ENCODE measurements around the gene RASA3. TPM values are rescaled to one million over a fixed set of nuclear protein-coding genes. Genes with fewer than 3 reads are reported as not detected.

Gene RASA3
- total RNA-seq, 2 donors from 2014 or later: 10.2 to 13.2 TPM

DNA sequence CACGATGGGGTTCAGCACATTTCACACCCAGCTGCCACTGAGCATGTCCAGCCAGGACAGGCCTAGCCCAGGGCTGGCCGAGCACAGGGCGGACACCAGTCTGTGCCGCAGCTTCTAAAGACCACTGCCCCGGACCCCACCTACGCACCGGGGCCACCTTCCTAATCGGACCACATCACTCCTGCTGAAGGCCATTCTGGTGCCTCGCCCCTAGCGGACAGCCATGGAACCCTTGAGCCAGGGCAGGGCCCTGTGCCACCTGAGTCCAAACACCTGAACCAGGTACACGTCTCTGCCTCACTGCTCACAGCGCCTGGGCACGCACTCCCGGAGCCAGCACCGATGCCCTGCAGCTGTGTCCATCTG lies 150.1 kb downstream of the RASA3 start:
- TF ChIP-seq, protein P1, sequence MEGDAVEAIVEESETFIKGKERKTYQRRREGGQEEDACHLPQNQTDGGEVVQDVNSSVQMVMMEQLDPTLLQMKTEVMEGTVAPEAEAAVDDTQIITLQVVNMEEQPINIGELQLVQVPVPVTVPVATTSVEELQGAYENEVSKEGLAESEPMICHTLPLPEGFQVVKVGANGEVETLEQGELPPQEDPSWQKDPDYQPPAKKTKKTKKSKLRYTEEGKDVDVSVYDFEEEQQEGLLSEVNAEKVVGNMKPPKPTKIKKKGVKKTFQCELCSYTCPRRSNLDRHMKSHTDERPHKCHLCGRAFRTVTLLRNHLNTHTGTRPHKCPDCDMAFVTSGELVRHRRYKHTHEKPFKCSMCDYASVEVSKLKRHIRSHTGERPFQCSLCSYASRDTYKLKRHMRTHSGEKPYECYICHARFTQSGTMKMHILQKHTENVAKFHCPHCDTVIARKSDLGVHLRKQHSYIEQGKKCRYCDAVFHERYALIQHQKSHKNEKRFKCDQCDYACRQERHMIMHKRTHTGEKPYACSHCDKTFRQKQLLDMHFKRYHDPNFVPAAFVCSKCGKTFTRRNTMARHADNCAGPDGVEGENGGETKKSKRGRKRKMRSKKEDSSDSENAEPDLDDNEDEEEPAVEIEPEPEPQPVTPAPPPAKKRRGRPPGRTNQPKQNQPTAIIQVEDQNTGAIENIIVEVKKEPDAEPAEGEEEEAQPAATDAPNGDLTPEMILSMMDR (IDR thresholded peaks at IDR 0.05): no peak
- no peak overlapping the region for H3K27ac ChIP-seq

DNA sequence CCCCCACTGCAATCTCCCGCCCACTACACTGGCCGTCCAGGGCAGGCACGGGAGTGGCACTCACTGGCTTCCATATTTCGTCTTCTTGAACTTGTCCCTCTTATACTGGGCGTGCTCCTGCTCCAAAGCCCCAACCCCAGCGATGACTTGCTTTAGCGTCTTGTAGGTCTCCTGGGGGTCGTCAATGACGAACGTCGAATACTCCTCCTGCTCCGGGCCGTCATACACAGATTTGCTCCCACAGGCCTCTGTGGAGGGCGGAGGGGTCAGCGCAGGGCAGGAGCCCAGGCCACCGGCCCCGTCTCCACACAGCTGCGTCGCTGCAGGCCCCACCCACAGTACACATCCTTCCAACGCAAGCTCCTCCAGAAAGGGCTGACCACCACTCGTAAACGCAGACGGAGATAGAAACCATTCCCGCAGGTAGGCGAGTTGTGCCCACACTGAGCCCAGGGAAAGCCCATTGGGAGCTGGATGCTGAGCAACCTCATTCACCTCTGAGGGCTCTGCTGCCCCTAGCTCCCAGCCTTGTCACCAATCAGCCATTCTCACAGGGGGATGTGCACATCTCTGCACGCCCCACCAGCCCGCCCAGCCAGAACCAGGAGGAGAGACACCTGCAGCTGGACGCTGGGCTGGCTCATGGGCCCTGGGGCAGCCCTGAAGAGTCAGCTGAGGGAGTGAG lies 150.7 kb downstream of the RASA3 start:
- TF ChIP-seq, protein P1 (IDR thresholded peaks at IDR 0.05): no peak
- Histone ChIP-seq H3K36me3 (peaks cover 8% of the 10 kb centered on the region), H3K4me1 (peaks cover 0 to 6% of the 10 kb centered on the region in 2 donors), H3K4me3 (no peak overlapping the region), H3K27me3 (no peaks in the 10 kb centered on the region), H3K27ac (no peak overlapping the region), H3K9me3 (no peaks in the 10 kb centered on the region)
- no peak for DNase-seq (ENCODE audit: low spot score)

More for the DNA sequence above, 150.1 kb downstream of the RASA3 start:
- no peak overlapping the region for H3K4me3 ChIP-seq
- H3K27me3 ChIP-seq: no peaks in the 10 kb centered on the region
- H3K4me1 ChIP-seq: peaks cover 0 to 6% of the 10 kb centered on the region in 2 donors
- no peak for DNase-seq (ENCODE audit: low spot score)
- no peaks in the 10 kb centered on the region for H3K9me3 ChIP-seq
- H3K36me3 ChIP-seq: peaks cover 6% of the 10 kb centered on the region

DNA sequence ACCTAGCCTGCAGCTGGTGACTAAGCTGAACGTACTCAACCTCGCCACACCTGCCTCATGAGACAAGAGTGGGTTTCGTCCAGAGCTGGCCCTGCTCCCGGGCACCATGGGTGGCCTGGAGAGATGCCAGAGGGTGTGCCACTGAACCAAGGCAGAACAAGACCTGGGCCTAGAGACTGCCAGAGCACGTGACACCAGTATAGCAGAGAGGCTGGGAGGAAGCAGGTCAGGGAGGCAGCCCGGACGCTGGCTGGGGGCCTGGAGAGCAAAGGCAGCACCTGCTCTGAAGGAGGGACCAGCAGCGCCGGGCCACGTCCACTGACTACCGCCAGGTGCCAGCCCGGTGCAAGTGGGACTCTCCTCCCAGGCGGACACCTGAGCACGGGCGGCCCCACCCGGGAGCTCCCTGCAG lies 151.2 kb downstream of the RASA3 start:
- Histone ChIP-seq H3K9me3 (no peaks in the 10 kb centered on the region), H3K4me3 (no peak overlapping the region), H3K27ac (no peak overlapping the region), H3K27me3 (no peaks in the 10 kb centered on the region), H3K4me1 (peaks cover 0 to 6% of the 10 kb centered on the region in 2 donors), H3K36me3 (peaks cover 8% of the 10 kb centered on the region)
- TF ChIP-seq, protein P1 (IDR thresholded peaks at IDR 0.05): no peak
- no peak for DNase-seq (ENCODE audit: low spot score)

DNA sequence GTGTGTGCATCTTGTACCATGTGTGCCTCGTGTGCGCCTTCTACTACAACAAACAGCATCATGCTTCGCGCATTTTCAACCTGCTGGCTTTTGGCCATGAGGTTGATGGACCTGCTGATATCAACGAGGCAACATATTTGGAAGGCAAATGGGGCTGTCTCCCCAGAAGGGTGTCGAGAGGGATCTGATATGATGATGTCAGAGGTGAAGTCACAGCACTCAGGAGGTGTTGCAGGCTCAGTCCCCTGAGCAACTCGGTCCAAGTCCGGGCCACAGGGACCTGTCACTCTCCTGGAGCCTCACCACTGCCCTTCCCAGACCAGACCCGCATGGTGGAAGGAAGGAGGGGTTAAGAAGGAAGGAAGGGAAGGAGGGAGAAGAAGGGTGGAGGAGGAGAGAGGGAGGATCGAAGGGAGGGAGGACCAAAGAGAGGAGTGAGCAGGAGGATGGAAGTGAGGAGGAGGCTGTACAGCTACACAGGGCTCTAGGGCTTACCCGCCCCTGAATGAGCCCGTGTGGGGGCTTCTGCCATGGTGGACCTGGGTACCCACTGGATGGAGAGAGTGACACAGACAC lies 151.8 kb downstream of the RASA3 start:
- Histone ChIP-seq H3K36me3 (peaks cover 10% of the 10 kb centered on the region), H3K9me3 (no peaks in the 10 kb centered on the region), H3K27ac (no peak overlapping the region), H3K4me1 (peaks cover 0 to 6% of the 10 kb centered on the region in 2 donors), H3K4me3 (no peak overlapping the region), H3K27me3 (no peaks in the 10 kb centered on the region)
- no peak for DNase-seq (ENCODE audit: low spot score)
- TF ChIP-seq, protein P1 (IDR thresholded peaks at IDR 0.05): no peak

DNA sequence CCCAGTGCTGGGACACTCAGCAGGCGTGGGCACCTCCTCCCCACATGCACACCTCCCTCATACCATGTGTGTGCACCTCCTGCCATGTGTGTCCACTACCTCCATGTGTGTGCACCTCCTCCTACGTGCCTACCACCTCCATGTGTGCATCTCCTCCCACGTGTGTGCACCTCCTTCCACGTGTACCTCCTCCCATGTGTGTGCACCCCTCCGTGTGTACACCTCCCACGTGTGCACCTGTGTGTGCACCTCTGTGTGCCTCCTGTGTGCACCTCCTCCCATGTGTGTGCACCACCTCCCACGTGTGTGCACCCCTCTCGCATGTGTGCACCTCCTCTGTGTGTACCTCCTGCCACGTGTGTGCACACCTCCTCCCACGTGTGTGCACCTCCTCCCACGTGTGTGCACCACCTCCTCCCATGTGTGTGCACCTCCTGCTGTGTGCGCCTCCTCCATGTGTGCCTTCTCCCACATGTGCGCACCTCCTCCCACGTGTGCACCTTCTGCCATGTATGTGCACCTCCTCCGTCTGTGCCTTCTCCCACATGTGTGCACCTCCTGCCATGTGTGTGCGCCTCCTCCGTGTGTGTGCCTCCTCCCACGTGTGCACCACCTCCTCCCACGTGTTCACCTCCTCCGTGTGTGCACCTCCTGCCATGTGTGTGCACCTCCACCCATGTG lies 152.5 kb downstream of the RASA3 start:
- no peak for DNase-seq (ENCODE audit: low spot score)
- Histone ChIP-seq H3K27me3 (no peaks in the 10 kb centered on the region), H3K36me3 (peaks cover 17% of the 10 kb centered on the region), H3K4me3 (no peak overlapping the region), H3K4me1 (peaks cover 0 to 6% of the 10 kb centered on the region in 2 donors), H3K9me3 (no peaks in the 10 kb centered on the region), H3K27ac (no peak overlapping the region)
- TF ChIP-seq, protein P1 (IDR thresholded peaks at IDR 0.05): no peak

Measured in right atrium auricular region (tissue), 2 donors.